Fibroblast of lung (primary cell): ENCODE data around the gene KRTAP19-8. TPM values are rescaled to one million over a fixed set of nuclear protein-coding genes. Genes with fewer than 3 reads are reported as not detected.

Experiments used
- DNase-seq, 2 donors: peaks; one replicate each; pipeline versions ENCODE4 v3.0.0 to v3.0.0-alpha.2; 2010; ENCODE audit warnings: low read depth in 2 of 2
- H2AFZ ChIP-seq: 2 replicates; pipeline ENCODE4 v1.5.1; 2012; ENCODE audit warnings: low read length, control low read depth, inconsistent platforms
- H3K27ac ChIP-seq: 2 replicates; pipeline ENCODE4 v1.5.1; 2011; ENCODE audit warnings: low read length, control low read depth; ENCODE audit not compliant: insufficient read depth
- H3K27me3 ChIP-seq: 2 replicates; pipeline ENCODE4 v1.5.1; 2011; ENCODE audit warnings: mild to moderate bottlenecking, low read length; ENCODE audit not compliant: control insufficient read depth, insufficient read depth
- H3K36me3 ChIP-seq: 2 replicates; pipeline ENCODE4 v1.5.1; 2011; ENCODE audit warnings: low read length; ENCODE audit not compliant: control insufficient read depth, insufficient read depth
- H3K4me1 ChIP-seq: 2 replicates; pipeline ENCODE4 v1.5.1; 2011; ENCODE audit warnings: low read length; ENCODE audit not compliant: control insufficient read depth, insufficient read depth; ENCODE audit errors: extremely low read depth
- H3K4me2 ChIP-seq: 2 replicates; pipeline ENCODE4 v1.5.1; 2011; ENCODE audit warnings: low read length, control low read depth; ENCODE audit not compliant: insufficient read depth; ENCODE audit errors: extremely low read depth
- H3K4me3 ChIP-seq, 4 experiments: fragments of 200-600 bp in 1 of 4; sonication (generic) in 1 of 4; replicated peaks in 1 of 4; 2 replicates each; pipeline ENCODE4 v1.5.1; 2011 to 2016; ENCODE audit warnings: low read length in 4 of 4, low read depth in 3 of 4, mild to moderate bottlenecking in 3 of 4, control low read depth in 2 of 4, inconsistent platforms in 1 of 4, mixed read lengths in 1 of 4; ENCODE audit not compliant: insufficient read depth in 1 of 4; ENCODE audit errors: control extremely low read depth in 1 of 4
- H3K79me2 ChIP-seq: 2 replicates; pipeline ENCODE4 v1.5.1; 2012; ENCODE audit warnings: mild to moderate bottlenecking, low read length, inconsistent platforms; ENCODE audit not compliant: control insufficient read depth, insufficient read depth
- H3K9ac ChIP-seq: 2 replicates; pipeline ENCODE4 v1.5.1; 2011; ENCODE audit warnings: mild to moderate bottlenecking, low read length, control low read depth; ENCODE audit not compliant: insufficient read depth
- H3K9me3 ChIP-seq: 2 replicates; pipeline ENCODE4 v1.5.1; 2012; ENCODE audit warnings: low read depth, low read length; ENCODE audit not compliant: control insufficient read depth, insufficient read depth
- H4K20me1 ChIP-seq: 2 replicates; pipeline ENCODE4 v1.5.1; 2011; ENCODE audit warnings: low read length; ENCODE audit not compliant: control insufficient read depth, insufficient read depth; ENCODE audit errors: extremely low read depth
- CTCF ChIP-seq, 2 donors: IDR thresholded peaks in 1 of 2; conservative IDR thresholded peaks in 1 of 2; 1 replicate in 1 of 2; 2 replicates in 1 of 2; pipeline ENCODE4 v1.5.1; 2011 to 2012; ENCODE audit warnings: low read length in 2 of 2, control low read depth in 1 of 2, inconsistent platforms in 1 of 2, low read depth in 1 of 2, mild to moderate bottlenecking in 1 of 2
- EZH2 ChIP-seq: IDR thresholded peaks from 2 replicates; pipeline ENCODE4 v1.5.1; 2012; ENCODE audit warnings: low read length, control low read depth, mild to moderate bottlenecking; ENCODE audit errors: missing control alignments
- polyA plus RNA-seq, 2 donors: library from polyadenylated mRNA; depleted of rRNA in 1 of 2; stranded (reverse) in 1 of 2; unstranded in 1 of 2; fragments of >200 nt; gene quantifications; 2 replicates each; pipeline ENCODE4 v1.2.1, GENCODE V29; 2011 to 2012; ENCODE audit warnings: missing spikeins in 1 of 2
- total RNA-seq: library from RNA; depleted of rRNA; stranded (reverse); fragments of >200 nt; gene quantifications from 2 replicates; pipeline ENCODE4 v1.2.1, GENCODE V29; 2014

KRTAP19-8 gene
- total and polyA plus RNA-seq, 2 donors (not counting 1 experiment from before 2014, with no cell fraction given), result not detected

GRCh38 chr21:31042080-31042464 is 3.8 kb upstream of the KRTAP19-8 start:
- DNase-seq, result no peak
- H3K27me3 ChIP-seq, result no peaks in the 10 kb centered on the region
- no peaks in the 10 kb centered on the region for H3K4me1 ChIP-seq
- no peaks in the 10 kb centered on the region for H4K20me1 ChIP-seq
- H3K79me2 ChIP-seq, result no peaks in the 10 kb centered on the region
- no peaks in the 10 kb centered on the region for H3K36me3 ChIP-seq
- TF ChIP-seq CTCF (conservative IDR thresholded peaks at IDR 0.05 in 1 of 2, IDR thresholded peaks at IDR 0.05 in 1 of 2; ENCODE audit: low read depth in 1 of 2, low read length in 2 of 2) (no peak), EZH2 (no peak)
- no peak overlapping the region for H2AFZ ChIP-seq
- no peak overlapping the region for H3K9ac ChIP-seq
- H3K4me2 ChIP-seq, result no peak overlapping the region
- no peak overlapping the region for H3K4me3 ChIP-seq
- no peak overlapping the region for H3K27ac ChIP-seq
- H3K9me3 ChIP-seq, result no peaks in the 10 kb centered on the region

GRCh38 chr21:31041295-31042079 is 3.2 kb upstream of the KRTAP19-8 start:
- Histone ChIP-seq H3K79me2 (no peaks in the 10 kb centered on the region), H4K20me1 (no peaks in the 10 kb centered on the region), H3K27me3 (no peaks in the 10 kb centered on the region), H2AFZ (no peak overlapping the region), H3K36me3 (no peaks in the 10 kb centered on the region), H3K4me2 (no peak overlapping the region), H3K4me3 (no peak overlapping the region), H3K4me1 (no peaks in the 10 kb centered on the region), H3K9ac (no peak overlapping the region), H3K27ac (no peak overlapping the region), H3K9me3 (no peaks in the 10 kb centered on the region)
- TF ChIP-seq CTCF (conservative IDR thresholded peaks at IDR 0.05 in 1 of 2, IDR thresholded peaks at IDR 0.05 in 1 of 2; ENCODE audit: low read depth in 1 of 2, low read length in 2 of 2), result no peak
- no peak for TF ChIP-seq EZH2
- no peak for DNase-seq

GRCh38 chr21:31034378-31034777 is 3.9 kb downstream of the KRTAP19-8 start:
- H3K9ac ChIP-seq, result no peak overlapping the region
- no peaks in the 10 kb centered on the region for H4K20me1 ChIP-seq
- DNase-seq, result no peak
- no peak overlapping the region for H3K4me2 ChIP-seq
- no peak overlapping the region for H2AFZ ChIP-seq
- no peaks in the 10 kb centered on the region for H3K9me3 ChIP-seq
- H3K4me3 ChIP-seq, result no peak overlapping the region
- no peaks in the 10 kb centered on the region for H3K79me2 ChIP-seq
- no peaks in the 10 kb centered on the region for H3K27me3 ChIP-seq
- H3K27ac ChIP-seq, result no peak overlapping the region
- no peaks in the 10 kb centered on the region for H3K36me3 ChIP-seq
- no peak for TF ChIP-seq CTCF (conservative IDR thresholded peaks at IDR 0.05 in 1 of 2, IDR thresholded peaks at IDR 0.05 in 1 of 2; ENCODE audit: low read depth in 1 of 2, low read length in 2 of 2)
- TF ChIP-seq EZH2, result no peak
- no peaks in the 10 kb centered on the region for H3K4me1 ChIP-seq
